Measurements from ENCODE around the gene SNX32. TPM values are rescaled to one million over a fixed set of nuclear protein-coding genes. Genes with fewer than 3 reads are reported as not detected.

SNX32 gene
- total and polyA plus RNA-seq, 9 of the 15 experiments (the other 6 are each of a cell fraction or from before 2014, with no cell fraction given) = 0.03 TPM; not detected in 7

- TF ChIP-seq POU5F1 (IDR thresholded peaks at IDR 0.05; ENCODE audit: borderline replicate concordance, low read depth, low read length, partially characterized antibody) (no peak), ZSCAN32 (CRISPR knock-in tag; IDR thresholded peaks at IDR 0.05) (no peak), PHB (CRISPR knock-in tag; IDR thresholded peaks at IDR 0.05) (no peak), CHAMP1 (IDR thresholded peaks at IDR 0.05) (no peak), ARNT (IDR thresholded peaks at IDR 0.05) (no peak), MAFK (IDR thresholded peaks at IDR 0.05; ENCODE audit: low read length) (no peak), POLR2G (IDR thresholded peaks at IDR 0.05; ENCODE audit: low read depth, low read length) (peak; percentile 56; the same call in 1 of the 2 replicates), RBM22 (IDR thresholded peaks at IDR 0.05; ENCODE audit: low read depth, low read length, poor library complexity, severe bottlenecking) (peak; percentile 50)
Measured at GRCh38 chr11:65862941-65863888, 29.5 kb downstream of the SNX32 start (continued).
